ENCODE results near the gene PRRC2B.

DNA sequence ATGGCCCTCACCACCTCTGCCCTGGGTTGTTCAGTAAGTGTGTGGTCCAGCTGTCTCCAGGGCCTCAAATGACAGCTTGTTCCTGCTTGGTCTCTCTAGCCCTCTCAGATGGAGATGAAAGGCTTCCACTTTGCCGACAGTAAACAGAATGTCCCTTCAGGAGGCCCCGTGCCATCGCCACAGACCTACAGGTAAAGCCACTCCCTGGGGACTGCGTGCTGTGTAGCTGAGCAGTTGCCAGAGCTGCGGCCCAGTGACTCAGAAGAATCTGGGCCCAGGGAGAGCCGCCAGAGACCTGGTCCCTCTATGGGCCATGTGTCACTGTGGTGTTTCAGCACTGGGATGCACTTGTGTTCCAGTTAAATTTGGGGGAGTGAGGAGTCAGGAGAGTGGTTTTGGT is 98.2 kb downstream of the PRRC2B start:
- TF ChIP-seq, protein P1, sequence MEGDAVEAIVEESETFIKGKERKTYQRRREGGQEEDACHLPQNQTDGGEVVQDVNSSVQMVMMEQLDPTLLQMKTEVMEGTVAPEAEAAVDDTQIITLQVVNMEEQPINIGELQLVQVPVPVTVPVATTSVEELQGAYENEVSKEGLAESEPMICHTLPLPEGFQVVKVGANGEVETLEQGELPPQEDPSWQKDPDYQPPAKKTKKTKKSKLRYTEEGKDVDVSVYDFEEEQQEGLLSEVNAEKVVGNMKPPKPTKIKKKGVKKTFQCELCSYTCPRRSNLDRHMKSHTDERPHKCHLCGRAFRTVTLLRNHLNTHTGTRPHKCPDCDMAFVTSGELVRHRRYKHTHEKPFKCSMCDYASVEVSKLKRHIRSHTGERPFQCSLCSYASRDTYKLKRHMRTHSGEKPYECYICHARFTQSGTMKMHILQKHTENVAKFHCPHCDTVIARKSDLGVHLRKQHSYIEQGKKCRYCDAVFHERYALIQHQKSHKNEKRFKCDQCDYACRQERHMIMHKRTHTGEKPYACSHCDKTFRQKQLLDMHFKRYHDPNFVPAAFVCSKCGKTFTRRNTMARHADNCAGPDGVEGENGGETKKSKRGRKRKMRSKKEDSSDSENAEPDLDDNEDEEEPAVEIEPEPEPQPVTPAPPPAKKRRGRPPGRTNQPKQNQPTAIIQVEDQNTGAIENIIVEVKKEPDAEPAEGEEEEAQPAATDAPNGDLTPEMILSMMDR (IDR thresholded peaks at IDR 0.05): no peak
- TF ChIP-seq POLR2A (IDR thresholded peaks at IDR 0.05) (no peak), POLR2AphosphoS5 (IDR thresholded peaks at IDR 0.05) (no peak)
